Caco-2 (cell line): ENCODE results near the gene CAMK4. TPM values are rescaled to one million over a fixed set of nuclear protein-coding genes. Genes with fewer than 3 reads are reported as not detected.

Experiments used
- BruUV-seq: library from RNA; stranded (reverse); fragments of 400-500 nt; replicated peaks from 2 replicates; lab custom pipeline; 2021; lab: Mats Ljungman, UMichigan
- CTCF ChIA-PET: fragments of 300-600 bp; sonication (Branson Sonifier 250); formaldehyde crosslinking; loops from one replicate; lab custom pipeline; 2022; ENCODE audit warnings: antibody characterized with exemption; lab: Charles Lee
- POLR2A ChIA-PET: fragments of 300-600 bp; sonication (Branson Sonifier 250); formaldehyde crosslinking; loops from one replicate; lab custom pipeline; 2022; ENCODE audit warnings: antibody characterized with exemption; lab: Charles Lee
- DNase-seq, 2 experiments: peaks; one replicate each; pipeline versions ENCODE4 v3.0.0 to v3.0.0-alpha.2; 2020 to 2022
- H3K27me3 ChIP-seq: replicated peaks from 2 replicates; pipeline ENCODE4 v1.6.0; 2011; ENCODE audit warnings: low read length; ENCODE audit not compliant: control insufficient read depth, insufficient read depth
- H3K36me3 ChIP-seq: 2 replicates; pipeline ENCODE4 v1.5.1; 2011; ENCODE audit warnings: low read length; ENCODE audit not compliant: control insufficient read depth, insufficient read depth
- H3K4me1 ChIP-seq: fragments of 250-450 bp; sonication (Bioruptor Pico); 2 replicates; pipeline ENCODE4 v1.5.1; 2020; ENCODE audit warnings: mild to moderate bottlenecking
- H3K4me3 ChIP-seq: 2 replicates; pipeline ENCODE4 v1.5.1; 2011; ENCODE audit warnings: low read depth, mild to moderate bottlenecking, control low read depth, low read length
- H3K9me3 ChIP-seq: fragments of 250-450 bp; sonication (Bioruptor Pico); 2 replicates; pipeline ENCODE4 v1.5.1; 2020; ENCODE audit warnings: mild to moderate bottlenecking, moderate library complexity
- H3K27ac Mint-ChIP-seq: one replicate; pipeline ENCODE4 v1.8.0; 2022; ENCODE audit warnings: mixed read lengths; ENCODE audit not compliant: unreplicated experiment
- H3K27me3 Mint-ChIP-seq: one replicate; pipeline ENCODE4 v1.8.0; 2022; ENCODE audit warnings: mixed read lengths; ENCODE audit not compliant: insufficient read depth, unreplicated experiment
- H3K36me3 Mint-ChIP-seq: one replicate; pipeline ENCODE4 v1.8.0; 2022; ENCODE audit warnings: mild to moderate bottlenecking, mixed read lengths; ENCODE audit not compliant: insufficient read depth, unreplicated experiment
- H3K4me1 Mint-ChIP-seq: one replicate; pipeline ENCODE4 v1.8.0; 2022; ENCODE audit warnings: low read depth, mixed read lengths; ENCODE audit not compliant: unreplicated experiment
- H3K4me3 Mint-ChIP-seq: one replicate; pipeline ENCODE4 v1.8.0; 2022; ENCODE audit warnings: mild to moderate bottlenecking, moderate library complexity, mixed read lengths; ENCODE audit not compliant: unreplicated experiment
- H3K9me3 Mint-ChIP-seq: one replicate; pipeline ENCODE4 v1.8.0; 2022; ENCODE audit warnings: mixed read lengths; ENCODE audit not compliant: unreplicated experiment
- CTCF ChIP-seq, 2 experiments: fragments of 200-600 bp in 1 of 2; IDR thresholded peaks; 1 replicate in 1 of 2; 2 replicates in 1 of 2; pipeline versions ENCODE4 v1.5.1 to v1.8.0; 2011 to 2022; ENCODE audit warnings: antibody characterized with exemption in 1 of 2, control low read depth in 1 of 2, inconsistent platforms in 1 of 2, low read depth in 1 of 2, low read length in 1 of 2, mild to moderate bottlenecking in 1 of 2, moderate library complexity in 1 of 2; ENCODE audit not compliant: insufficient read depth in 1 of 2, severe bottlenecking in 1 of 2, unreplicated experiment in 1 of 2
- intact Hi-C: fragments of 100-400 bp; cut with micrococcal nuclease; formaldehyde crosslinking; loops from one replicate; pipeline ENCODE4 v1.10.0; 2022; ENCODE audit not compliant: unreplicated experiment
- total RNA-seq: library from RNA; stranded (reverse); gene quantifications from 2 replicates; pipeline ENCODE4 v1.2.3, GENCODE V29; 2022

The CAMK4 gene
- total RNA-seq, 1 experiment from 2014 or later = not detected

- H3K4me3 Mint-ChIP-seq = no peak overlapping the region
- H3K27ac Mint-ChIP-seq = no peak overlapping the region
- no peaks in the 10 kb centered on the region for H3K9me3 ChIP-seq
- no peak overlapping the region for H3K4me3 ChIP-seq
- no peak for TF ChIP-seq CTCF (IDR thresholded peaks at IDR 0.05; ENCODE audit: insufficient read depth in 1 of 2, low read depth in 1 of 2, low read length in 1 of 2, severe bottlenecking in 1 of 2, unreplicated experiment in 1 of 2)
- no peaks in the 10 kb centered on the region for H3K4me1 ChIP-seq
- intact Hi-C loops = no loop called here
- DNase-seq = no peak
- H3K27me3 Mint-ChIP-seq = no peaks in the 10 kb centered on the region
- H3K36me3 ChIP-seq = no peaks in the 10 kb centered on the region
- H3K36me3 Mint-ChIP-seq = no peaks in the 10 kb centered on the region
- no peaks in the 10 kb centered on the region for H3K4me1 Mint-ChIP-seq
- peaks cover 5% of the 10 kb centered on the region for H3K9me3 Mint-ChIP-seq
- BruUV-seq = no TSS peak
- ChIA-PET POLR2A (no interaction called here), CTCF (no interaction called here)
- H3K27me3 ChIP-seq = no peaks in the 10 kb centered on the region
Measured at GRCh38 chr5:111360173-111360572, 136.0 kb downstream of the CAMK4 start.

- DNase-seq = peak in 1 of 2 experiments; percentile 14
- Mint-ChIP-seq H3K4me1 (no peaks in the 10 kb centered on the region), H3K4me3 (no peak overlapping the region), H3K9me3 (peaks cover 9% of the 10 kb centered on the region), H3K27me3 (no peaks in the 10 kb centered on the region), H3K27ac (no peak overlapping the region), H3K36me3 (no peaks in the 10 kb centered on the region)
- H3K4me3 ChIP-seq = no peak overlapping the region
- H3K4me1 ChIP-seq = peaks cover 3% of the 10 kb centered on the region; the same call in 1 of the 2 replicates
- TF ChIP-seq CTCF (IDR thresholded peaks at IDR 0.05; ENCODE audit: insufficient read depth in 1 of 2, low read depth in 1 of 2, low read length in 1 of 2, severe bottlenecking in 1 of 2, unreplicated experiment in 1 of 2) = no peak
- intact Hi-C loops = no loop called here
- no peaks in the 10 kb centered on the region for H3K27me3 ChIP-seq
- no peaks in the 10 kb centered on the region for H3K36me3 ChIP-seq
- POLR2A ChIA-PET = no interaction called here
- H3K9me3 ChIP-seq = no peaks in the 10 kb centered on the region
- no TSS peak for BruUV-seq
- CTCF ChIA-PET = no interaction called here
Measured at GRCh38 chr5:111364992-111365391, 140.8 kb downstream of the CAMK4 start.

- Histone ChIP-seq H3K4me3 (no peak overlapping the region), H3K27me3 (no peaks in the 10 kb centered on the region), H3K4me1 (peaks cover 3% of the 10 kb centered on the region; the same call in 1 of the 2 replicates), H3K36me3 (no peaks in the 10 kb centered on the region), H3K9me3 (no peaks in the 10 kb centered on the region)
- Mint-ChIP-seq H3K27me3 (peaks cover 2% of the 10 kb centered on the region), H3K4me1 (no peaks in the 10 kb centered on the region), H3K9me3 (peaks cover 9% of the 10 kb centered on the region), H3K4me3 (no peak overlapping the region), H3K36me3 (no peaks in the 10 kb centered on the region), H3K27ac (no peak overlapping the region)
- TF ChIP-seq CTCF (IDR thresholded peaks at IDR 0.05; ENCODE audit: insufficient read depth in 1 of 2, low read depth in 1 of 2, low read length in 1 of 2, severe bottlenecking in 1 of 2, unreplicated experiment in 1 of 2) = no peak
- BruUV-seq = no TSS peak
- DNase-seq = no peak
- ChIA-PET CTCF (no interaction called here), POLR2A (no interaction called here)
- intact Hi-C loops = no loop called here
Measured at GRCh38 chr5:111366388-111366787, 142.2 kb downstream of the CAMK4 start.
